ENCODE measurements around the gene SLC25A21.

DNA sequence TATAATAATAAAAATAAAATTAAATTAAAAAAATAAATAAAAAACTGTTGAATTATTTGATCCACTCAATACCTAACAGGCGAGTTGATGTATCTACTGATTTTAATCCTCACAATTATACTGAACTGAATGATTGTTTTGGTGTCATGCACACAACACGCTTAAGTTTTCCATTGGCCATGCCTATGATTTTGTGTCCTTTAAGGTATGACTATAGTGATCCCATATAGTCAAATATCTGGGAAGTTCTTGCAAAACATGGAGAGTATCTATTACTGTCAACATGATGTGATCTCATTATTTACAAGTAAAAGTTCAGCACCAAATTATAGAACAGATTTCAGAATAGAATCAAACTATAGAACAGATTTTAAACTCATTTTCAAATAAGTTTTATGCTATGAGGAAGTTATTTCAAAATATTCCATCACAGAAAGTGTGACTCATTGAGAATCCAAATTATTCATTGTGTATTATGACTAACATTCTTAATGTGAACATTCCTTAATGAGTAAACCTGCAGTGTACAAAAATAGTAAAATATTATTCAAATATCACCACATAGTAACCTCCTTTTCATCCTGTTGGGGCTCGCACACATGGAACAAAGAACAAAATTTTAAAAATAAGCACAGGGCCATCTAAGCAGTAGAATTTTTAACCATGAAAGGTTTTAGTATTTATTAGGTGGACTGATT is 190.4 kb downstream of the SLC25A21 start:
- TF ChIP-seq, protein P1, sequence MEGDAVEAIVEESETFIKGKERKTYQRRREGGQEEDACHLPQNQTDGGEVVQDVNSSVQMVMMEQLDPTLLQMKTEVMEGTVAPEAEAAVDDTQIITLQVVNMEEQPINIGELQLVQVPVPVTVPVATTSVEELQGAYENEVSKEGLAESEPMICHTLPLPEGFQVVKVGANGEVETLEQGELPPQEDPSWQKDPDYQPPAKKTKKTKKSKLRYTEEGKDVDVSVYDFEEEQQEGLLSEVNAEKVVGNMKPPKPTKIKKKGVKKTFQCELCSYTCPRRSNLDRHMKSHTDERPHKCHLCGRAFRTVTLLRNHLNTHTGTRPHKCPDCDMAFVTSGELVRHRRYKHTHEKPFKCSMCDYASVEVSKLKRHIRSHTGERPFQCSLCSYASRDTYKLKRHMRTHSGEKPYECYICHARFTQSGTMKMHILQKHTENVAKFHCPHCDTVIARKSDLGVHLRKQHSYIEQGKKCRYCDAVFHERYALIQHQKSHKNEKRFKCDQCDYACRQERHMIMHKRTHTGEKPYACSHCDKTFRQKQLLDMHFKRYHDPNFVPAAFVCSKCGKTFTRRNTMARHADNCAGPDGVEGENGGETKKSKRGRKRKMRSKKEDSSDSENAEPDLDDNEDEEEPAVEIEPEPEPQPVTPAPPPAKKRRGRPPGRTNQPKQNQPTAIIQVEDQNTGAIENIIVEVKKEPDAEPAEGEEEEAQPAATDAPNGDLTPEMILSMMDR (conservative IDR thresholded peaks at IDR 0.05 in 1 of 2, IDR thresholded peaks at IDR 0.05 in 1 of 2; ENCODE audit: low read depth in 1 of 2, low read length in 2 of 2): no peak
- TF ChIP-seq EZH2 (IDR thresholded peaks at IDR 0.05; ENCODE audit: low read length, missing control alignments): no peak
